CD4-positive, alpha-beta T cell treated with Interleukin-17A for 1 hour (primary cell): ENCODE results near the gene C11orf58.
A peak's percentile ranks its signal among the peaks of the same experiment; 100 is the strongest.

Experiments
- DNase-seq: peaks from one replicate; pipeline ENCODE4 v3.0.0-alpha.2; 2020

Gene C11orf58

DNA sequence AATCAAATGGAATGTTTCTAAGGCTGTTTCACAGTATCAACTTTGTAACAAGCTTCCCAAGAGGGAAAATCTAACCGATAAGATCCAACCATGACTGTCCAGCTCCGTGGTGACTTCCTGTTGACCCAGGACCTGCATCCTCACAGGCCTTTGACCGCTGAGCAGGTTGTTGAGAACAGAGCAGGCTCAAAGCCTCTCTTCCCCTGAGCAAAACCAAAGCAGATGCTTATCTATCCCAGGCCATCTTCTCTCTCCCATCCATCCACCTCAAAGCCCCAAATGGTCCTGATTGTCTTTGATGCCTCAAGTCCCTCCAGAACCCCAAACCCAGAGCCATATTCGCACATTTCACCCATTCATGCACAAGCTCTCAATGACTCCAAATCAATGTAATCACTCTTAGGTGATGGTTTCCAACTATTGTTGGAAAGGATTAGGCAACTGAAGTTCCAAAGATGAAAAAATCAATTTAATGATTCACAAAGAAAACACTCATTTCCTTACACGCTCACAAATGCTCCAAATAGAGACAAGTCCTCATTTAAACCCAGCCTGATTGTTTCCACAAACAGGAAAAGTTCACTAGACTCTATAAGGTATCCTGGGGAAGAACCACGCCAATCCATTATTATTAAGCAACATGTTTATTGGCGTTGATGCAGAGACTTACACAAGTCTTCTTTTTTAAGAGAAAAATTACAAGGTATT, 48.7 kb downstream of the C11orf58 start:
- no peak for DNase-seq

- DNase-seq, result peak; percentile 50
These were observed 50.0 kb downstream of the C11orf58 start for GRCh38 chr11:16788141-16789062.

DNA sequence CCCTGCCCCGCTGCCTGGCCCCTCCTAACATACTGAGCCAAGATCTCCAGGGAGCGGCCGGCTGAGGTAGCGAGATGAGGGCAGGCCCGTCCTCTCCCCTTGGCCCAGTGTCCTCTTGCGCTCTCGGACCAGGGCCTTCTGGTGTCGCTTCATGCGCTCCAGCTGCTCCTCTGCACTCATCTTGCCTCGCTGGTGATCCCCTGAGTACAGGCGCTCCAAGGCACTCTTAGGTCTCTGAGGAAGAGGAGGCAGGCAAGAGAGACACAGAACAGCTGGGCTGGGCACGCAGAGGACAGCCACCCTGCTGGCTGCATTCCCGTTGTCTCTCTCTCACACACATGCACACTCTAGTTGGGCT, 50.6 kb downstream of the C11orf58 start:
- no peak for DNase-seq

- no peak for DNase-seq
These were observed 51.4 kb downstream of the C11orf58 start for GRCh38 chr11:16789560-16790485.

DNA sequence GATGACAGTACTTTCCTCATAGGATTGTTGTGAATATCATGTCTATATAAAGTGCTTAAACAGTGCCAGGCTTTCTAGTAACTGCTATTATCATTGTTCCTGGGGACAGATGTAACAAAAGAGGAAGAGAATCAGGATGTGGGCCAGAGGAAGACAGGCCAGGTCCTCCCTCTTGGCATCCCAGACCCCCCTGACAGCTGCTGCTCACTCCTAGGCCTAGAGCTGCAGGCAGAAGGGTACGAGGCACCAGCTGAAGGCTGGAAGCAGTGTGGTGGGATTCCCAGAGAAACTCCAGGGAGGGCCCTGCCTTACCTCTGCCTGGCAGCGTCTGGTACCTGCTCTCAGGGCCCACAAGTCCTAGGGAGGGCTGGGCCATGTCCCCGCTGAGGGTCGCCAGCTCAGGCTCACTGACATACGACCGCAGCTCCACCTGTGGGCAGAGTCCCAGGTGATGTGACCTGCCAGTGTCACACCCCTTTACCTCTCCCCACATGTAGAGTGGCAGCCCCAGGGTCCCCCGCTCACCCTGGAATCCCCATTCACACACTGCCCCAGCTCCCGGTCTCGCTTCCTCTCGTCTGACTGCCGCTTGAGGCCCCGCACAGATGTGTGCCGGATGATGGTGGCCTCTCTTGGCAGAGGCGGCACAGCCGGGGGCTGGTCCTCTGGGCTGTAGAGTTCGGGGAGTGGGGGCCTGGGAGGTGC, 52.2 kb downstream of the C11orf58 start:
- DNase-seq, result no peak

GRCh38 chr11:16791191-16791961, 52.9 kb downstream of the C11orf58 start:
- DNase-seq, result no peak

- DNase-seq, result no peak
These were observed 54.0 kb downstream of the C11orf58 start for GRCh38 chr11:16792426-16792825.

- DNase-seq, result no peak
These were observed 54.6 kb downstream of the C11orf58 start for GRCh38 chr11:16793009-16793408.

GRCh38 chr11:16793511-16793910, 55.1 kb downstream of the C11orf58 start:
- no peak for DNase-seq

DNA sequence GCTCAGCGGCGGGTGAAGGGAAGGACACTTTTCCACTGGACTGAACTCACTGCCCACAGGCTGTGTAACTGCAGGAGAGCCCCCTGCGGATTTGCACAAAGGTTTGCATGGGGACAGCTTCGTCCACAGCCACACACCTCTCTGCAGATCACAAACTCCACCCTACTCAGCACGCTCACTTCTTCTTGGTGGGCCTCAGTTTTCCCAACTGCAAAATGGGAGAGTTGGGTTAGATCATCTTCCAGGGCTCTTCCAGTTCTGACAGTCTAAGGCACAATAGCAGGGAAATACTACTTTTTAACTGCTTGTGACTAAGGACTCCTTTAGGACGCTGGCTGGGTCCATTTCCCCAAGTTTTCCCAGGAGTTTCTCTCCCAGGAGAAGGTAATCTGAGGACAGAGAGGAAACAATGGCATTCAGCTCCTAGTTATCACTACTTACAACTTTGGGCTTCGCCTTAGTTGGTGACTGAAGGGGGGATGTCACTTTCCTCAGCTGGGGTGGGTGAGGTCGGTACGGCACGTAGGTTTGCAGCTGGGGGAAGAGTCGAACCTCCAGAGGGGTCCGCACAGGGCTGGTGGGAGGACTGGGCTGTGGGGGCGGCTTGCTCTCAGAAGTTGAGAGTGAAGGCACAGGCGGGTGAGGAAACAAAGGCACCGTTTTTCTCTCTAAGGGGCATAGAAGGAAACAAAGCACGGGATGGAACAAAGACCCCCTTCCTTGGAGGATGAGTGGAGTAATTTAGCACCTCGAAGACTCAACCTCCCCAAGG, 55.8 kb downstream of the C11orf58 start:
- DNase-seq, result no peak

DNA sequence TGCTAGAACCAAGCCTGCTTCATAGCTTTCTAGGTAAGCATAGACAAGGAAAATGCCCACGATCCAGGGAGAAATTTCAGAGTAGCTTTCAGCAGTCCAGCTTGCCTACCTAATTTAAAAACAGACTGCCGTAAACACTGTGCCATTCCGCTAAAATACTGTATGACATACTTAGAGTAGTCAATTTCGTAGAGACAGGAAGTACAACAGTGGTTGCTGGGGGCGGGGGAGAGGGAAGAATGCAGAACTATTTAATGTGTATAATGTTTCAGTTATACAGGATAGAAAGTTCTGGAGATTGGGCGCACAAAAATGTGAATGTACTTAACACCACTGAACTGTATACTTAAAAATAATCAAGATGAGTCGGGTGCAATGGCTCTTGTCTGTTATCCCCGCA, 56.7 kb downstream of the C11orf58 start:
- no peak for DNase-seq

GRCh38 chr11:16796311-16796710, 57.9 kb downstream of the C11orf58 start:
- DNase-seq, result no peak

DNA sequence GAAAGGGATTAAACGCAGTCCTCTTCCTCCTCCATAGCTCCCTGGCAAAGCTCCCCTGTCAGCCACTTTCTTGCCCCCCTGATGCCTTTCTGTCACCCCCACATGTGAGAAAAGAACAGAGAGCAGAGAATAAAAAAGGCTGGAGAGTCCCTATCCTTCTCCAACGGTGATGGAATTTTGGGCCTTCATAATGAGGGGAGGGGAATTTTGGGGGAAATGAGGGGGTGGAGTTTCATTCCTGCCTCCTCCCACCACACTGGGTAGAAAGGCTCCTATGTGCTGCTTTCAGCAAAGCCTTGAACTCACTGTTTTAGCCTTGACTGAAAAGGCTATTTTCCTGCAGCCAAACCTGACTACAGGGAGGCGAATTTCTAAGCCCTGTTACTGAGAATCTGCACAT, 59.3 kb downstream of the C11orf58 start:
- no peak for DNase-seq

DNA sequence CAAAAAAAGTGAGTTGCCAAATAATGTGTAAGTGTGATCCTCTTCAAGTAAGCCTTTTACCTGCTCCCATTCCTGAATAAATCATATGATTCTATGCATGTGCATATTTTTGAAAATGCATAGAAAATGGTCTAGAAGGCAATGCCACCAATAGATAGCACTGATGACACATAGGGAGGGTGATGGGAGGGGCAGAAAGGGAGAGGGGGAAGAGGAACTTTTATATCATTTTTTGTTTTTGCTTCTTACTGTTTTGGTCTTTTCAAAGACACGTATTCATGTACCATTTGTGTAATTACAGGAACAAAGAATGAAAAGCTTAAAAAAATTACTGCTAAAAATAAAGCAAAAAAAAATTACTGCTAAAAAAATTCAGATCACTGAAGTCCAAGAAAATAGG, 60.8 kb downstream of the C11orf58 start:
- no peak for DNase-seq

- DNase-seq, result no peak
These were observed 61.4 kb downstream of the C11orf58 start for GRCh38 chr11:16799890-16800289.

DNA sequence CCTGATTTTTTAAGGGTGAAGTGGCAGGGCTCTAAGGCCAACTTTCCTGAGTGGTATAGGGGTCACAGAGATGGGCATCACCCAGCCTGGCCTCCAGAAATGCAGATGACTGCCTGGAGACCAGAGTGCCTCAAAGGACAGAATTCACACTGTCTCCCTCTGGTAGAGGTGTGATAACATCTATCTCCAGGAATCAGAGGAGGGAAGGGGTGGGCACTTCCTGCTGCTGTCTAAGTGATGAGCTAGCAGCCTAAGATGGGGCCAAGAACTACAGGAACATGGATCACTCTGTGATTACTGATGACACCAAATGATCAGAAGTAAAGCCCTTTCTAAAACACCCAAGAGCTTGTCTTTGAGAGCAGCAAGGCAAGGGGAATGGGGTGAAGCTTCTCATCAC, 61.9 kb downstream of the C11orf58 start:
- DNase-seq, result no peak

- DNase-seq, result no peak
These were observed 63.0 kb downstream of the C11orf58 start for GRCh38 chr11:16801288-16801980.

DNA sequence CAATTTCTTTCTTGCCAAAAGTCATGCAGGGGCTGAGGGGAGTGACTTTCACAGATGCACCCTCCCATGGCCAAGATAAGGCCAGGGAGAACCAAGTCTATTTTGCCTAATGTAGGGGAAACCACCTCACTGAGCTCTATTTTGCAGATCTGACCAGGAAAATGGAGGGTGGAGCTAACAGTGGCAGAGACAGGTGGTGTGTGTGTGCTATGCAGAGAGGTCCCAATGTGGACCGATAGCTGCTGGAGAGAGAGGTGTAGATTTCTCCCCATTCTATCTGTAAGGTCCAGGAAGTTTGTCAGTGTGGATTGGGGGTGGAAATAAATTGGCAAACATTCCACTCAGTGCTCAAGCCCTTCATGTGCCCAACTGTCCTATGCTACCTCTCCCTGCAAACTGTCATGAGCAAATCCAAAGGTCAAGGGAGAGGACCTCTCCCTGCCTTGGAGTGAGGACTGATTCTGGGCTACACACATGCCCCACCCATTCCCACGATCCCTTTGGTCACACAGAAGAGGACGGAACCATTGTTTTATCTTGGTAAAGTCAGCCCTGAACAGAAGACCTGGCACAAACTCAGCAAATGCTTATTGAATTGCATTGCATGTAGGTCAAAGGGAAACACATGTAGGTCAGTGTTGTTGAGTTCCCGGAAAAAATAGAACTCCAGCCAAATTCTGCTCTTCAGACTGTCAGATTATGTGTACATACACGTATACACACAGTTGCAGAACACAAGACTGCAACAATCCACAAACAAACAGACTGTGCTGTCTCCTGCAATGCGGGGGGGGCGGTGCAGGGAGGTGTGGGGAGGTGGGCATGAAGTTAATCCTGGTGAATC, 65.9 kb downstream of the C11orf58 start:
- DNase-seq, result peak; percentile 8

DNA sequence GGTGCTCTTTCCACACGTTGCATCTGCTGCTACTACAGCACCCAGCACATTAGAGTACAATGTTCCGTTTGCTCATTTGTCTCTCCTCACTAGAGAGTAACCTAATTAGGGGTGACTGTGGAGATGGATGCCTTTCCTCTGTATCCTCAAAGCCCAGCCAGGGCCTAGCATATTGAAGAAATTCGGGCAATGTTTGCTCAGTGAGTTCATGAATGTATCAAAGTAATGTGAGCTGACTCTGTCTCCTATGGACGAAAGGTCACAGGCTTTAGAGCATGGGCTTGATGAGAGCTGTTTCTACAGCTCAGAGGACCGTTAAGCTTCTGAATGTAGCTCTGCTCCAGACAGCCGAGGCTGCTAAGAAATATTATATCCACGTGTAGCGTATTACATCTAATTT, 67.5 kb downstream of the C11orf58 start:
- no peak for DNase-seq
